HCT116 (cell line): ENCODE results near the gene NAV3. TPM values are rescaled to one million over a fixed set of nuclear protein-coding genes. Genes with fewer than 3 reads are reported as not detected.

Experiments used
- ATAC-seq: fragments of 200-7000 bp; cut with Tn5 transposase; 2 replicates; pipeline ENCODE4 v1.9.1; 2020; ENCODE audit warnings: mild to moderate bottlenecking, moderate library complexity
- BruUV-seq: library from RNA; stranded (reverse); fragments of 400-500 nt; replicated peaks from 2 replicates; lab custom pipeline; 2021; lab: Mats Ljungman, UMichigan
- CTCF ChIA-PET: fragments of 300-600 bp; sonication (Branson Sonifier 250); formaldehyde crosslinking; loops from one replicate; lab custom pipeline; 2021; ENCODE audit warnings: antibody characterized with exemption; lab: Charles Lee
- POLR2A ChIA-PET: fragments of 300-600, 350-600 bp; sonication (Branson Sonifier 250); formaldehyde crosslinking; loops from one replicate; lab custom pipeline; 2021; ENCODE audit warnings: antibody characterized with exemption; lab: Charles Lee
- RAD21 ChIA-PET, 2 experiments: fragments of 300-600 bp; sonication (Branson Sonifier 250); formaldehyde crosslinking; loops; one replicate each; lab custom pipeline; 2023; ENCODE audit warnings: low total read pairs in 2 of 2; ENCODE audit not compliant: uncharacterized antibody in 2 of 2, unreplicated experiment in 2 of 2, low non-redundant PET in 1 of 2; lab: Charles Lee
- DNase-seq: peaks from one replicate; pipeline ENCODE4 v3.0.0-alpha.2; 2010; ENCODE audit warnings: low read depth, low spot score
- H2AFZ ChIP-seq: fragments of 200-600 bp; shearing (Covaris generic), sonication (generic); 2 replicates; pipeline ENCODE4 v1.6.1; 2017; ENCODE audit warnings: low read depth, mixed run types, mixed read lengths, antibody characterized with exemption, low read length; ENCODE audit not compliant: poor library complexity, severe bottlenecking
- H3K27ac ChIP-seq: 2 replicates; pipeline ENCODE4 v1.5.1; 2012; ENCODE audit warnings: low read depth, low read length
- H3K27me3 ChIP-seq: fragments of 200-600 bp; sonication (generic); 2 replicates; pipeline ENCODE4 v1.6.1; 2016; ENCODE audit warnings: mixed run types, low read length, mixed read lengths; ENCODE audit not compliant: insufficient read depth
- H3K36me3 ChIP-seq, 2 experiments: fragments of 200-500 bp in 1 of 2; fragments of 200-600 bp in 1 of 2; sonication (Bioruptor generic) in 1 of 2; sonication (generic) in 1 of 2; 2 replicates each; pipeline versions ENCODE4 v1.5.1 to v1.6.1; 2014 to 2016; ENCODE audit warnings: low read length in 2 of 2, inconsistent platforms in 1 of 2, mixed read lengths in 1 of 2, mixed run types in 1 of 2; ENCODE audit not compliant: insufficient read depth in 2 of 2, control insufficient read depth in 1 of 2
- H3K4me1 ChIP-seq, 2 experiments: fragments of 200-600 bp in 1 of 2; sonication (generic) in 1 of 2; 2 replicates each; pipeline versions ENCODE4 v1.5.1 to v1.6.1; 2012 to 2017; ENCODE audit warnings: low read length in 2 of 2, inconsistent platforms in 1 of 2, mild to moderate bottlenecking in 1 of 2, mixed read lengths in 1 of 2, mixed run types in 1 of 2, moderate library complexity in 1 of 2; ENCODE audit not compliant: insufficient read depth in 2 of 2, control insufficient read depth in 1 of 2
- H3K4me2 ChIP-seq: fragments of 200-600 bp; sonication (generic); 2 replicates; pipeline ENCODE4 v1.6.1; 2017; ENCODE audit warnings: mixed run types, low read length, mixed read lengths
- H3K4me3 ChIP-seq, 2 experiments: fragments of 200-600 bp in 1 of 2; sonication (generic) in 1 of 2; replicated peaks in 1 of 2; 2 replicates each; pipeline ENCODE4 v1.5.1; 2011 to 2016; ENCODE audit warnings: low read length in 2 of 2, control low read depth in 1 of 2, low read depth in 1 of 2, mild to moderate bottlenecking in 1 of 2, mixed read lengths in 1 of 2, mixed run types in 1 of 2
- H3K79me2 ChIP-seq: fragments of 200-600 bp; sonication (generic); 2 replicates; pipeline ENCODE4 v1.6.1; 2017; ENCODE audit warnings: mild to moderate bottlenecking, mixed run types, low read length, moderate library complexity, mixed read lengths; ENCODE audit not compliant: insufficient read depth
- H3K9ac ChIP-seq: fragments of 200-600 bp; sonication (generic); 2 replicates; pipeline ENCODE4 v1.6.1; 2016; ENCODE audit warnings: low read length, mixed read lengths
- H3K9me2 ChIP-seq: fragments of 200-600 bp; sonication (generic), shearing (Covaris generic); 2 replicates; pipeline ENCODE4 v1.6.1; 2017; ENCODE audit warnings: mixed run types, mild to moderate bottlenecking, moderate library complexity; ENCODE audit not compliant: insufficient read depth
- H3K9me3 ChIP-seq, 2 experiments: fragments of 200-500 bp in 1 of 2; fragments of 200-600 bp in 1 of 2; sonication (Bioruptor generic) in 1 of 2; sonication (generic) in 1 of 2; 2 replicates each; pipeline ENCODE4 v1.6.1; 2014 to 2017; ENCODE audit warnings: low read length in 2 of 2, mixed read lengths in 2 of 2, inconsistent platforms in 1 of 2, low read depth in 1 of 2, mild to moderate bottlenecking in 1 of 2, mixed run types in 1 of 2, moderate library complexity in 1 of 2; ENCODE audit not compliant: control insufficient read depth in 1 of 2, insufficient read depth in 1 of 2
- H4K20me1 ChIP-seq: fragments of 200-600 bp; sonication (generic), shearing (Covaris generic); 2 replicates; pipeline ENCODE4 v1.6.1; 2017; ENCODE audit warnings: mixed run types, mild to moderate bottlenecking, moderate library complexity; ENCODE audit not compliant: insufficient read depth
- CBX3 ChIP-seq: IDR thresholded peaks from 2 replicates; pipeline ENCODE4 v1.6.1; 2012; ENCODE audit warnings: low read depth
- EZH2 ChIP-seq: fragments of 200-600 bp; sonication (generic); IDR thresholded peaks from 2 replicates; pipeline ENCODE4 v1.6.1; 2017; ENCODE audit warnings: antibody characterized with exemption, mixed run types
- EZH2phosphoT487 ChIP-seq: fragments of 200-600 bp; IDR thresholded peaks from 2 replicates; pipeline ENCODE4 v1.6.1; 2018; ENCODE audit warnings: antibody characterized with exemption, borderline replicate concordance
- FOSL1 ChIP-seq: IDR thresholded peaks from 2 replicates; pipeline ENCODE4 v1.6.1; 2012; ENCODE audit warnings: low read depth
- POLR2A ChIP-seq: IDR thresholded peaks from 2 replicates; pipeline ENCODE4 v1.7.0; 2011; ENCODE audit warnings: borderline replicate concordance; ENCODE audit not compliant: insufficient read depth, insufficient read length; ENCODE audit errors: extremely low read depth
- RAD21 ChIP-seq: IDR thresholded peaks from 2 replicates; pipeline ENCODE4 v1.6.1; 2012; ENCODE audit warnings: low read depth, mild to moderate bottlenecking
- SP1 ChIP-seq: IDR thresholded peaks from 2 replicates; pipeline ENCODE4 v1.6.1; 2012; ENCODE audit warnings: low read depth
- ZFX ChIP-seq: fragments of 450-650 bp; IDR thresholded peaks from 2 replicates; pipeline ENCODE4 v1.6.1; 2017
- intact Hi-C: fragments of 100-400 bp; cut with micrococcal nuclease; formaldehyde crosslinking; loops from 2 replicates; pipeline ENCODE4 v1.10.0; 2022
- total RNA-seq: library from RNA; stranded (reverse); gene quantifications from one replicate; pipeline ENCODE4 v1.2.1, GENCODE V29; 2021; ENCODE audit not compliant: unreplicated experiment
- TF ChIP-seq, protein P1 (sequence below): IDR thresholded peaks from 2 replicates; pipeline ENCODE4 v1.6.1; 2012; ENCODE audit warnings: low read depth

The NAV3 gene
- total RNA-seq, 1 experiment from 2014 or later, result 7.8 TPM

DNA sequence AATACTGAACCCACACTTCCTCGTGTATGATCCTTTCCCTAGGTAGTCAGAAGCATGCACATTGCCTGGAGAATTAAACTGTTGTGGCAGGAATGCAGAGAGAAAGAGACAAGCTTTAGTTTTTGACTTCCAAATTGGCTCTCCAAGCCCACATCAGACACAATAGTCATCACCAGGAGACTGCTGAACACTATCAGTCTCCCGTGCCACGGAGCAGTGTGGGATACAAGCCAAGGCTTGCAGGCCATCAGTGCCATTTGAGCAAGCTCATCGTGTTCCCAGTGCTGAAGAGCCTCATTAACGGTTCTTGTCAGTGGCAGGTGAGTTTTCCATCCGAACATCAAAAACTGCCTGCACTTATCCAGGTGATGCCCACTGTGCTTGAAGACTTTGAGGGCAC lies 410.8 kb downstream of the NAV3 start:
- no peaks in the 10 kb centered on the region for H3K27me3 ChIP-seq
- ATAC-seq (no peak), DNase-seq (no peak)
- TF ChIP-seq ZFX, result no peak
- TF ChIP-seq, protein P1, sequence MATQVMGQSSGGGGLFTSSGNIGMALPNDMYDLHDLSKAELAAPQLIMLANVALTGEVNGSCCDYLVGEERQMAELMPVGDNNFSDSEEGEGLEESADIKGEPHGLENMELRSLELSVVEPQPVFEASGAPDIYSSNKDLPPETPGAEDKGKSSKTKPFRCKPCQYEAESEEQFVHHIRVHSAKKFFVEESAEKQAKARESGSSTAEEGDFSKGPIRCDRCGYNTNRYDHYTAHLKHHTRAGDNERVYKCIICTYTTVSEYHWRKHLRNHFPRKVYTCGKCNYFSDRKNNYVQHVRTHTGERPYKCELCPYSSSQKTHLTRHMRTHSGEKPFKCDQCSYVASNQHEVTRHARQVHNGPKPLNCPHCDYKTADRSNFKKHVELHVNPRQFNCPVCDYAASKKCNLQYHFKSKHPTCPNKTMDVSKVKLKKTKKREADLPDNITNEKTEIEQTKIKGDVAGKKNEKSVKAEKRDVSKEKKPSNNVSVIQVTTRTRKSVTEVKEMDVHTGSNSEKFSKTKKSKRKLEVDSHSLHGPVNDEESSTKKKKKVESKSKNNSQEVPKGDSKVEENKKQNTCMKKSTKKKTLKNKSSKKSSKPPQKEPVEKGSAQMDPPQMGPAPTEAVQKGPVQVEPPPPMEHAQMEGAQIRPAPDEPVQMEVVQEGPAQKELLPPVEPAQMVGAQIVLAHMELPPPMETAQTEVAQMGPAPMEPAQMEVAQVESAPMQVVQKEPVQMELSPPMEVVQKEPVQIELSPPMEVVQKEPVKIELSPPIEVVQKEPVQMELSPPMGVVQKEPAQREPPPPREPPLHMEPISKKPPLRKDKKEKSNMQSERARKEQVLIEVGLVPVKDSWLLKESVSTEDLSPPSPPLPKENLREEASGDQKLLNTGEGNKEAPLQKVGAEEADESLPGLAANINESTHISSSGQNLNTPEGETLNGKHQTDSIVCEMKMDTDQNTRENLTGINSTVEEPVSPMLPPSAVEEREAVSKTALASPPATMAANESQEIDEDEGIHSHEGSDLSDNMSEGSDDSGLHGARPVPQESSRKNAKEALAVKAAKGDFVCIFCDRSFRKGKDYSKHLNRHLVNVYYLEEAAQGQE, result no peak
- no peak for TF ChIP-seq POLR2A
- TF ChIP-seq EZH2, result no peak
- TF ChIP-seq RAD21, result no peak
- no peak for TF ChIP-seq EZH2phosphoT487
- no peak for TF ChIP-seq CBX3
- no peak for TF ChIP-seq FOSL1
- no peak for TF ChIP-seq SP1
- TF ChIP-seq, all 23 proteins: peak for 0
- H3K9me3 ChIP-seq, result no peaks in the 10 kb centered on the region
- H3K4me1 ChIP-seq, result no peaks in the 10 kb centered on the region
- H4K20me1 ChIP-seq, result no peaks in the 10 kb centered on the region
- CTCF ChIA-PET, result no interaction called here
- no peaks in the 10 kb centered on the region; the same call in 1 of the 2 replicates for H3K9me2 ChIP-seq
- no peak overlapping the region for H3K4me2 ChIP-seq
- RAD21 ChIA-PET, result no interaction called here
- H3K4me3 ChIP-seq, result no peak overlapping the region
- POLR2A ChIA-PET, result no interaction called here
- H3K9ac ChIP-seq, result no peak overlapping the region
- intact Hi-C loops, result no loop called here
- H3K27ac ChIP-seq, result no peak overlapping the region
- no peak overlapping the region for H2AFZ ChIP-seq
- BruUV-seq, result no TSS peak
- H3K36me3 ChIP-seq, result no peaks in the 10 kb centered on the region
- no peaks in the 10 kb centered on the region for H3K79me2 ChIP-seq
